ENCODE results near the gene ABCA2.

DNA sequence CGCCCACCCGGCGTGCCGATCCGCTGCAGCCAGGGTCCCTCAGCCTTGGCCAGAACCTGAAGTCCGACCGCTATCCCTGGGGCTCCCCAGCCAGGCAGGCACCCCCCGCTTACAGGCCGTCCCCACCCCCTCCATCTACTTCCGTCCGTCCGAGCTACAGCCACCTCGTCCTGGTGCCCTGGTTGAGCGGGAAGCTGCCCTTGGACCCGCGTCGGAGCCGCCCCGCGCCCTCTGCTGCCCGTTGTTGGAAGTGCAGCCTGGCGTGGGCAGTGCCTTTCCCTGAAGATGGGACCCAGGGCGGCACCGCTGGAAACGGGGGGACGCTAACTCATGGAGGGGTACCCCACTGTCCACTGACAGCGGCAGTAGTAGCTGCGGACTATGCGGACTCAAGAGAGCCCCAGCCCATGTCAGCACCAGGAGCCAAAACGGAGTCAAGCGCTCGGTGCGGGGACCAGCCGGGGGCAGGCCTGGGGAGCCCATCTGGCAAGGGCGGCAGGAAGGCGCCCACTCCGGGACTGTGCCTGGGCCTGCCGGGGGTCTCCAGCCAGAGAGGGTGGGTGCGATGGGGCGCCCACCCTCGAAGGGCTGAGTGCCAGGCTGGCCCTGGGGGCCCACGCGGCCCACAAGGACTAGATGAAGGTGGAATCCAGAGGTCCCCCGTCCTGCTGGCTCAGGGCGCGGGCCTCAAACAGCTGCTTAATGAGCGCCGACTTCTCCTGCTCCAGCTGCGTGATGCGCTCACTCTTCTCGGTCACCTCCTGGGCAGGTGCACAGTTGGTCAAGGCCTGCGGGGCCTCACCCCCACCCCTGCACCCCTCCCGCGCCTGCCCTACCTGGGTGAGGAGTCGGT is 36.2 kb upstream of the ABCA2 start:
- TF ChIP-seq RAD21 (IDR thresholded peaks at IDR 0.05; ENCODE audit: low read length) (peak; percentile 74), MXI1 (IDR thresholded peaks at IDR 0.05; ENCODE audit: low read depth, low read length) (no peak)
- TF ChIP-seq, protein P1, sequence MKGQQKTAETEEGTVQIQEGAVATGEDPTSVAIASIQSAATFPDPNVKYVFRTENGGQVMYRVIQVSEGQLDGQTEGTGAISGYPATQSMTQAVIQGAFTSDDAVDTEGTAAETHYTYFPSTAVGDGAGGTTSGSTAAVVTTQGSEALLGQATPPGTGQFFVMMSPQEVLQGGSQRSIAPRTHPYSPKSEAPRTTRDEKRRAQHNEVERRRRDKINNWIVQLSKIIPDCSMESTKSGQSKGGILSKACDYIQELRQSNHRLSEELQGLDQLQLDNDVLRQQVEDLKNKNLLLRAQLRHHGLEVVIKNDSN (IDR thresholded peaks at IDR 0.05; ENCODE audit: borderline replicate concordance, low read depth), result no peak
- TF ChIP-seq, protein P2, sequence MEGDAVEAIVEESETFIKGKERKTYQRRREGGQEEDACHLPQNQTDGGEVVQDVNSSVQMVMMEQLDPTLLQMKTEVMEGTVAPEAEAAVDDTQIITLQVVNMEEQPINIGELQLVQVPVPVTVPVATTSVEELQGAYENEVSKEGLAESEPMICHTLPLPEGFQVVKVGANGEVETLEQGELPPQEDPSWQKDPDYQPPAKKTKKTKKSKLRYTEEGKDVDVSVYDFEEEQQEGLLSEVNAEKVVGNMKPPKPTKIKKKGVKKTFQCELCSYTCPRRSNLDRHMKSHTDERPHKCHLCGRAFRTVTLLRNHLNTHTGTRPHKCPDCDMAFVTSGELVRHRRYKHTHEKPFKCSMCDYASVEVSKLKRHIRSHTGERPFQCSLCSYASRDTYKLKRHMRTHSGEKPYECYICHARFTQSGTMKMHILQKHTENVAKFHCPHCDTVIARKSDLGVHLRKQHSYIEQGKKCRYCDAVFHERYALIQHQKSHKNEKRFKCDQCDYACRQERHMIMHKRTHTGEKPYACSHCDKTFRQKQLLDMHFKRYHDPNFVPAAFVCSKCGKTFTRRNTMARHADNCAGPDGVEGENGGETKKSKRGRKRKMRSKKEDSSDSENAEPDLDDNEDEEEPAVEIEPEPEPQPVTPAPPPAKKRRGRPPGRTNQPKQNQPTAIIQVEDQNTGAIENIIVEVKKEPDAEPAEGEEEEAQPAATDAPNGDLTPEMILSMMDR (IDR thresholded peaks at IDR 0.05), result peak; percentile 85

All from SK-N-SH (cell line).